Measurements from ENCODE around the gene NIM1K. TPM values are rescaled to one million over a fixed set of nuclear protein-coding genes. Genes with fewer than 3 reads are reported as not detected.

NIM1K gene
- total and polyA plus RNA-seq, 2 of the 4 experiments (the other 2 are of a cell fraction), result 0.54 to 0.68 TPM

- no peak overlapping the region for H4K91ac ChIP-seq (ENCODE audit: insufficient read depth, low read depth, low read length)
- no peak overlapping the region for H3K14ac ChIP-seq (replicated peaks; ENCODE audit: low read depth, low read length)
- WGBS, 2 experiments (ENCODE audit: extremely low coverage in 2 of 2, insufficient read length in 1 of 2), result 73% methylated on average over 2 of the region's 3 CpGs; no CpG with 5 or more reads in 1 of the 2 experiments
- H2BK120ac ChIP-seq (ENCODE audit: low read depth, low read length), result no peak overlapping the region
- H3K36me3 ChIP-seq (ENCODE audit: control insufficient read depth, insufficient read depth, low read length), result no peaks in the 10 kb centered on the region
- H2AFZ ChIP-seq (replicated peaks; ENCODE audit: low read length, poor library complexity), result no peak overlapping the region
- intact Hi-C loops (cut with micrococcal nuclease), result no loop called here
- BruUV-seq (replicated peaks), result no TSS peak
- no peak overlapping the region for H4K8ac ChIP-seq (ENCODE audit: low read depth in 2 of 2, low read length in 2 of 2)
- POLR2A ChIA-PET (ENCODE audit: unreplicated experiment), result no interaction called here
- dilution Hi-C loops (cut with HindIII; ENCODE audit: low sequenced_read_pairs, unreplicated experiment), result no loop called here
- no peak overlapping the region for H2BK15ac ChIP-seq (ENCODE audit: low read depth, low read length)
- DNase-seq (no peak), ATAC-seq (ENCODE audit: low read depth) (no peak)
- H3K9me3 ChIP-seq (ENCODE audit: control insufficient read depth, insufficient read depth, low read length), result no peaks in the 10 kb centered on the region
- no peak overlapping the region for H3K4ac ChIP-seq (ENCODE audit: low read depth, low read length)
- TF ChIP-seq NFE2L2 (IDR thresholded peaks at IDR 0.05; ENCODE audit: low read depth, low read length), result no peak
- TF ChIP-seq POLR2A (IDR thresholded peaks at IDR 0.05; ENCODE audit: low read depth, low read length), result no peak
- TF ChIP-seq RCOR1 (IDR thresholded peaks at IDR 0.05; ENCODE audit: insufficient replicate concordance, low read length), result no peak
- TF ChIP-seq, protein P1, sequence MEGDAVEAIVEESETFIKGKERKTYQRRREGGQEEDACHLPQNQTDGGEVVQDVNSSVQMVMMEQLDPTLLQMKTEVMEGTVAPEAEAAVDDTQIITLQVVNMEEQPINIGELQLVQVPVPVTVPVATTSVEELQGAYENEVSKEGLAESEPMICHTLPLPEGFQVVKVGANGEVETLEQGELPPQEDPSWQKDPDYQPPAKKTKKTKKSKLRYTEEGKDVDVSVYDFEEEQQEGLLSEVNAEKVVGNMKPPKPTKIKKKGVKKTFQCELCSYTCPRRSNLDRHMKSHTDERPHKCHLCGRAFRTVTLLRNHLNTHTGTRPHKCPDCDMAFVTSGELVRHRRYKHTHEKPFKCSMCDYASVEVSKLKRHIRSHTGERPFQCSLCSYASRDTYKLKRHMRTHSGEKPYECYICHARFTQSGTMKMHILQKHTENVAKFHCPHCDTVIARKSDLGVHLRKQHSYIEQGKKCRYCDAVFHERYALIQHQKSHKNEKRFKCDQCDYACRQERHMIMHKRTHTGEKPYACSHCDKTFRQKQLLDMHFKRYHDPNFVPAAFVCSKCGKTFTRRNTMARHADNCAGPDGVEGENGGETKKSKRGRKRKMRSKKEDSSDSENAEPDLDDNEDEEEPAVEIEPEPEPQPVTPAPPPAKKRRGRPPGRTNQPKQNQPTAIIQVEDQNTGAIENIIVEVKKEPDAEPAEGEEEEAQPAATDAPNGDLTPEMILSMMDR (conservative IDR thresholded peaks at IDR 0.05; ENCODE audit: low read depth, low read length), result 0 out of 2 replicates have a peak, but pooled peaks have one; percentile 4
- no peak for TF ChIP-seq CEBPB (IDR thresholded peaks at IDR 0.05; ENCODE audit: low read depth, low read length)
- H4K5ac ChIP-seq (ENCODE audit: low read depth, low read length), result no peak overlapping the region
- H3K18ac ChIP-seq (ENCODE audit: low read depth, low read length), result no peak overlapping the region
- no peaks in the 10 kb centered on the region for H3K4me1 ChIP-seq (ENCODE audit: control insufficient read depth, insufficient read depth, low read length)
- H3K79me1 ChIP-seq (ENCODE audit: low read depth in 1 of 2, low read length in 2 of 2), result no peaks in the 10 kb centered on the region
- no peak overlapping the region for H3K9ac ChIP-seq (ENCODE audit: low read depth, low read length)
- CTCF ChIA-PET, result interaction anchor here (0.7 kb wide), 1 partner anchor 1542 kb away, joined by 3 read pairs; no protein-coding TSS in a partner anchor
- no peak overlapping the region for H3K27ac ChIP-seq (ENCODE audit: insufficient read depth, low read length)
- no peak overlapping the region for H3K56ac ChIP-seq (ENCODE audit: extremely low read depth, insufficient read depth, low read length)
- H2AK5ac ChIP-seq (ENCODE audit: low read depth, low read length), result no peak overlapping the region
- no peak overlapping the region for H3K23ac ChIP-seq (ENCODE audit: low read depth, low read length)
- H4K20me1 ChIP-seq (ENCODE audit: insufficient read depth, low read length), result no peaks in the 10 kb centered on the region
- H3K9me1 ChIP-seq (ENCODE audit: insufficient read depth, low read length), result no peaks in the 10 kb centered on the region
- no peak overlapping the region for H3K4me3 ChIP-seq (ENCODE audit: insufficient read depth, low read depth, low read length)
- no peak overlapping the region for H2BK5ac ChIP-seq (ENCODE audit: low read depth, low read length, poor library complexity, severe bottlenecking)
- H3K27me3 ChIP-seq (ENCODE audit: control insufficient read depth, insufficient read depth, low read length), result peaks cover 7% of the 10 kb centered on the region
- H2BK20ac ChIP-seq (ENCODE audit: low read depth, low read length), result no peak overlapping the region
- no peak overlapping the region for H2AK9ac ChIP-seq (replicated peaks; ENCODE audit: low read depth, low read length, poor library complexity)
- in situ Hi-C loops (cut with MboI; ENCODE audit: low sequenced_read_pairs), result no loop called here
- H3K4me2 ChIP-seq (ENCODE audit: low read depth, low read length), result no peak overlapping the region
Measured at GRCh38 chr5:43231977-43232376, 40.0 kb downstream of the NIM1K start.

Measured in IMR-90 (cell line).